ENCODE results near the gene SLC5A10.

SLC5A10 gene

DNA sequence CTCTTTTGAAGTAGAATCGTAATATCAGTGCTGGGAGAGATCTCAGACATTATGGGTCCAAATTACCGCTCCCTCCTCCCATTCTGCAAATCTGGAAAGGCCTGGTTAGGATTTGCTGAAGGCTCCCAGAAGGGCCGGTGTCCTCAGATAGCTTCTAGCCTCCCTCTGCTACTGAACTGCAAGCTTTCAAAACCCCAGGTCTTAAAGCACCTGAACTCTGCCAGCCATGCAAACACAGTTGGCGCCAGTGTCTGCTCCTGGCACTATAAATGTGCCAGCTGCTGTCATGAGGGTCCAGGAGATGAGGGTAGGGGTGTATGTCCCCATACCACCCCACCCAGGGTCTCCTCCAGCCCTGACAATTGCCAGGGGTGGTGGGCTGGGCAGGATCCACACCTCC is 24.2 kb downstream of the SLC5A10 start:
- TF ChIP-seq, protein P1, sequence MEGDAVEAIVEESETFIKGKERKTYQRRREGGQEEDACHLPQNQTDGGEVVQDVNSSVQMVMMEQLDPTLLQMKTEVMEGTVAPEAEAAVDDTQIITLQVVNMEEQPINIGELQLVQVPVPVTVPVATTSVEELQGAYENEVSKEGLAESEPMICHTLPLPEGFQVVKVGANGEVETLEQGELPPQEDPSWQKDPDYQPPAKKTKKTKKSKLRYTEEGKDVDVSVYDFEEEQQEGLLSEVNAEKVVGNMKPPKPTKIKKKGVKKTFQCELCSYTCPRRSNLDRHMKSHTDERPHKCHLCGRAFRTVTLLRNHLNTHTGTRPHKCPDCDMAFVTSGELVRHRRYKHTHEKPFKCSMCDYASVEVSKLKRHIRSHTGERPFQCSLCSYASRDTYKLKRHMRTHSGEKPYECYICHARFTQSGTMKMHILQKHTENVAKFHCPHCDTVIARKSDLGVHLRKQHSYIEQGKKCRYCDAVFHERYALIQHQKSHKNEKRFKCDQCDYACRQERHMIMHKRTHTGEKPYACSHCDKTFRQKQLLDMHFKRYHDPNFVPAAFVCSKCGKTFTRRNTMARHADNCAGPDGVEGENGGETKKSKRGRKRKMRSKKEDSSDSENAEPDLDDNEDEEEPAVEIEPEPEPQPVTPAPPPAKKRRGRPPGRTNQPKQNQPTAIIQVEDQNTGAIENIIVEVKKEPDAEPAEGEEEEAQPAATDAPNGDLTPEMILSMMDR (IDR thresholded peaks at IDR 0.05; ENCODE audit: borderline replicate concordance, insufficient read depth, low read depth, low read length): no peak
- no peak overlapping the region for H3K4me3 ChIP-seq (ENCODE audit: low read depth, low read length)

- TF ChIP-seq, protein P1 (IDR thresholded peaks at IDR 0.05; ENCODE audit: borderline replicate concordance, insufficient read depth, low read depth, low read length): no peak
Measured at GRCh38 chr17:18977021-18977420, 25.1 kb downstream of the SLC5A10 start.

DNA sequence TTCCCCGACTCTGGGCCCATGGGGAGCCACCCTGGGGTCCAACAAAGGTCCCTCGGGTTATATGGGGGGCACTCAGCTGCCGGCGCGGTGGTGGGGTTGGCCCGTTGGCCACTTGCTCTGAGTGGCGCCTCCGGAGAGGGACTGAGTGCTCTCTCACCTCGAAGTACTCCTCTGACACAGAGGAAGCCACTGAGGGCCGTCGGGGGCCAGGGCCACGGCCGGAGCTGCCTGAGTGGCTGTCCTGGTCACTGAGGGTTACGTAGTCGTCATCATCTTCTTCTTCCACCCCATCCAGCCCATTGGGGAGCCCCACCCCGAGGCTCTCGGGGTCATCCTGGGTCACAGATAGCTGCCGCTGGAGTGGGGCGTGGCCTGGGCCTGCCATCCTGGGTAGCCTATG is 25.7 kb downstream of the SLC5A10 start:
- TF ChIP-seq, protein P1 (IDR thresholded peaks at IDR 0.05; ENCODE audit: borderline replicate concordance, insufficient read depth, low read depth, low read length): no peak
- no peak overlapping the region for H3K4me3 ChIP-seq (ENCODE audit: low read depth, low read length)

More at GRCh38 chr17:18977021-18977420, 25.1 kb downstream of the SLC5A10 start:
- no peak overlapping the region for H3K4me3 ChIP-seq (ENCODE audit: low read depth, low read length)

GRCh38 chr17:18978050-18978449 is 26.1 kb downstream of the SLC5A10 start:
- TF ChIP-seq, protein P1 (IDR thresholded peaks at IDR 0.05; ENCODE audit: borderline replicate concordance, insufficient read depth, low read depth, low read length): no peak

DNA sequence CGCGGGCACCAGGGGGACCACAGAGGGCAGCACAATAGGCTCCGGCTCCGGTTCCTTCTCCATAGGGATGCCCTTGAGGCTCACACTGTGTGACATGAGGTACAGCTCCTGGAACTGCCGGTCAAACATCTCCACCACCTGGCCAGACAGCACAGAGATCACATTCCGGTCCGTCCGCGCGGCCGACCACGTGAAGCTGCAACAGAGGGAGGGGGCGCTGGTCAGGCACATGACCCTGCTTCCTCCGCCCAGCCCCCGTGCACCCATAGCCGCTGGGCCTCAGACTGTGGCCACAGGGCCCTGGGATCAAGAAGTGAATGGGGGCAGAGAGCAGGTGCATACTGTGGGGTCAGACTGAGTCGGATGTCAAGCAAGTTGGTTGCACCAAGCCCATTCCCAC is 26.7 kb downstream of the SLC5A10 start:
- no peak overlapping the region for H3K4me3 ChIP-seq (ENCODE audit: low read depth, low read length)

More at GRCh38 chr17:18978050-18978449, 26.1 kb downstream of the SLC5A10 start:
- no peak overlapping the region for H3K4me3 ChIP-seq (ENCODE audit: low read depth, low read length)

DNA sequence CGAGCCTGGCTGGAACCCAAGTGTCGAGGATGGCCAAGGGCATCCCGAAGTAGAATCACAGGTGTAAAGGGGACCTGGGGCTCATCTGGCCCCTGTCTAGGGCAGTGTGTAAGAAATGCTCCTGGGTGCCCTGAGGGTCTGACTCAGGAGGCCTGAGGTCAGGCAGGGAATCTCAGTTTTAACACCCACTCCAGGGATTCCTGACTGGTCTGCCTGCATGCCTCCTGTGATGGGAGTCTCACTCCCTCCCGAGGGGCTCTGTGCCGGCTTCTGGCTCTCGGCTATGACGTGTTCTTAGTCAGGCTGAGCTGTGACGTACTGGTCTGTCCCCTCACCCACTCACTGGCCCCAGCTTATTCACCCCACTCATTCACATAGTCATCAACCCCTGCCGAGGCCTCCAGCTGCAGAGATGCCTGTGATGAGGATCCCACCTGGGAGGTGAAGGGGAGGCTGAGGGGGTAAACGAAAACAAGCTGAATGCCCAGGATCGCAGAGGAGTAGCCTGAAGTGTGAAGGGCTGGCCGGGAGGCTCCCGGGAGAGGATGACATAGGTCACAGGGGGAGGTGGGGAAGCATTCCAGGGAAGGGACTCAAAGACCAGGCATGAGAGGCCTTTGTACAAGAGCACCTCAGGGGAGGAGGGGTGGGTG is 28.8 kb downstream of the SLC5A10 start:
- no peak overlapping the region for H3K4me3 ChIP-seq (ENCODE audit: low read depth, low read length)
- TF ChIP-seq, protein P1 (IDR thresholded peaks at IDR 0.05; ENCODE audit: borderline replicate concordance, insufficient read depth, low read depth, low read length): no peak

More for the DNA sequence above, 26.7 kb downstream of the SLC5A10 start:
- TF ChIP-seq, protein P1 (IDR thresholded peaks at IDR 0.05; ENCODE audit: borderline replicate concordance, insufficient read depth, low read depth, low read length): no peak

DNA sequence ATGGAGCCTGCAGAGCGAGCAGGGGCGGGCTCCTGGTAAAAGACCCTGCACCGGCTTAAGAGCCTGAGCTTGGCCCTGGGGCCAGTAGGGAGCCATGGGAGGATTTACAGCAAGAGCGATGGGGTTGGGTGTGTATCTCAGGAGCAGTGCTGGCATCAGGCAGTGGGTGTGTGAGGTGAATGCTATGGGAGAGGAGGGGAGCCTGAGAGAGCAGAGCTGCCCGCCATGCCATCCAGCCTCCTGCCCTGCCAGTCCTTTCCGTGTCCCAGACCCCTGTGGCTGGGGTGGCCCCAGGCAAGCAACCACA is 29.3 kb downstream of the SLC5A10 start:
- TF ChIP-seq, protein P1 (IDR thresholded peaks at IDR 0.05; ENCODE audit: borderline replicate concordance, insufficient read depth, low read depth, low read length): no peak
- H3K4me3 ChIP-seq (ENCODE audit: low read depth, low read length): no peak overlapping the region
